ENCODE measurements around the gene NPNT.
A peak's percentile ranks its signal among the peaks of the same experiment; 100 is the strongest.

NPNT gene

GRCh38 chr4:105972946-105973621 is 77.8 kb downstream of the NPNT start:
- FAIRE-seq = no peak

- no peak for FAIRE-seq
Observed at GRCh38 chr4:105976915-105977314, 81.6 kb downstream of the NPNT start.

- FAIRE-seq = no peak
Observed at GRCh38 chr4:105978684-105979296, 83.5 kb downstream of the NPNT start.

GRCh38 chr4:105979506-105979905 is 84.2 kb downstream of the NPNT start:
- FAIRE-seq = no peak

GRCh38 chr4:105988671-105989070 is 93.4 kb downstream of the NPNT start:
- no peak for FAIRE-seq

GRCh38 chr4:105989485-105990242 is 94.4 kb downstream of the NPNT start:
- no peak for FAIRE-seq

GRCh38 chr4:105990933-105991332 is 95.7 kb downstream of the NPNT start:
- no peak for FAIRE-seq

GRCh38 chr4:105991726-105992125 is 96.5 kb downstream of the NPNT start:
- no peak for FAIRE-seq

- no peak for FAIRE-seq
Observed at GRCh38 chr4:105992641-105993305, 97.5 kb downstream of the NPNT start.

GRCh38 chr4:105994061-105994460 is 98.8 kb downstream of the NPNT start:
- FAIRE-seq = no peak

- FAIRE-seq = no peak
Observed at GRCh38 chr4:105994841-105995501, 99.7 kb downstream of the NPNT start.

- no peak for FAIRE-seq
Observed at GRCh38 chr4:105996845-105997244, 101.6 kb downstream of the NPNT start.

GRCh38 chr4:105998171-105999063 is 103.1 kb downstream of the NPNT start:
- no peak for FAIRE-seq

GRCh38 chr4:106002994-106003393 is 107.7 kb downstream of the NPNT start:
- FAIRE-seq = no peak

- no peak for FAIRE-seq
Observed at GRCh38 chr4:106010761-106011160, 115.5 kb downstream of the NPNT start.

GRCh38 chr4:106011387-106011786 is 116.1 kb downstream of the NPNT start:
- peak; percentile 49 for FAIRE-seq

- no peak for FAIRE-seq
Observed at GRCh38 chr4:106017975-106018374, 122.7 kb downstream of the NPNT start.

GRCh38 chr4:106019771-106020170 is 124.5 kb downstream of the NPNT start:
- no peak for FAIRE-seq

Measured in colon (tissue), 2 donors.